DOHH2 (cell line): ENCODE data around the gene PTPRK.

Experiments
- H3F3A ChIP-seq: fragments of 200-600 bp; sonication (generic), shearing (Covaris generic); 2 replicates; pipeline ENCODE4 v1.6.0; 2016; ENCODE audit warnings: antibody characterized with exemption, mild to moderate bottlenecking; ENCODE audit not compliant: control insufficient read depth, insufficient read depth
- H3K27ac ChIP-seq: fragments of 200-600 bp; sonication (generic); 2 replicates; pipeline ENCODE4 v1.5.1; 2014; ENCODE audit warnings: low read depth, mild to moderate bottlenecking, low read length, moderate library complexity
- H3K27me3 ChIP-seq: fragments of 200-600 bp; sonication (generic); 2 replicates; pipeline ENCODE4 v1.6.1; 2014; ENCODE audit warnings: mild to moderate bottlenecking, low read length, mixed read lengths; ENCODE audit not compliant: control insufficient read depth
- H3K36me3 ChIP-seq: fragments of 200-600 bp; sonication (generic); 2 replicates; pipeline ENCODE4 v1.6.1; 2014; ENCODE audit warnings: mild to moderate bottlenecking, low read length, moderate library complexity, mixed read lengths; ENCODE audit not compliant: control insufficient read depth
- H3K4me1 ChIP-seq: fragments of 200-600 bp; sonication (generic); 2 replicates; pipeline ENCODE4 v1.6.1; 2014; ENCODE audit warnings: mild to moderate bottlenecking, low read length, mixed read lengths; ENCODE audit not compliant: control insufficient read depth
- H3K4me2 ChIP-seq: fragments of 200-600 bp; sonication (generic); 2 replicates; pipeline ENCODE4 v1.6.0; 2014; ENCODE audit warnings: mild to moderate bottlenecking, low read length, moderate library complexity
- H3K4me3 ChIP-seq: fragments of 200-600 bp; sonication (generic); 2 replicates; pipeline ENCODE4 v1.5.1; 2014; ENCODE audit warnings: mild to moderate bottlenecking, low read length, mixed read lengths
- H3K79me2 ChIP-seq: fragments of 200-600 bp; sonication (generic); 2 replicates; pipeline ENCODE4 v1.6.1; 2014; ENCODE audit warnings: mild to moderate bottlenecking, low read length, mixed read lengths; ENCODE audit not compliant: control insufficient read depth
- H3K9me2 ChIP-seq: fragments of 200-600 bp; sonication (generic); replicated peaks from 2 replicates; pipeline ENCODE4 v1.6.1; 2014; ENCODE audit warnings: mild to moderate bottlenecking, low read length, mixed read lengths; ENCODE audit not compliant: control insufficient read depth
- H3K9me3 ChIP-seq: fragments of 200-600 bp; sonication (generic); 2 replicates; pipeline ENCODE4 v1.6.1; 2014; ENCODE audit warnings: antibody characterized with exemption, low read length, mixed read lengths; ENCODE audit not compliant: control insufficient read depth, insufficient read depth
- H4K20me1 ChIP-seq: fragments of 200-600 bp; sonication (generic); 2 replicates; pipeline ENCODE4 v1.6.0; 2014; ENCODE audit warnings: low read depth, mild to moderate bottlenecking, antibody characterized with exemption, low read length, moderate library complexity; ENCODE audit not compliant: control insufficient read depth, insufficient read depth
- CTCF ChIP-seq: fragments of 200-600 bp; sonication (generic); IDR thresholded peaks from one replicate; pipeline ENCODE4 v1.5.1; 2014; ENCODE audit warnings: antibody characterized with exemption, mild to moderate bottlenecking, low read depth, low read length; ENCODE audit not compliant: poor library complexity, severe bottlenecking
- EZH2phosphoT487 ChIP-seq: fragments of 200-600 bp; sonication (generic); IDR thresholded peaks from 2 replicates; pipeline ENCODE4 v1.6.1; 2017; ENCODE audit warnings: borderline replicate concordance, mild to moderate bottlenecking, antibody characterized with exemption, low read length, moderate library complexity, mixed read lengths

PTPRK gene

DNA sequence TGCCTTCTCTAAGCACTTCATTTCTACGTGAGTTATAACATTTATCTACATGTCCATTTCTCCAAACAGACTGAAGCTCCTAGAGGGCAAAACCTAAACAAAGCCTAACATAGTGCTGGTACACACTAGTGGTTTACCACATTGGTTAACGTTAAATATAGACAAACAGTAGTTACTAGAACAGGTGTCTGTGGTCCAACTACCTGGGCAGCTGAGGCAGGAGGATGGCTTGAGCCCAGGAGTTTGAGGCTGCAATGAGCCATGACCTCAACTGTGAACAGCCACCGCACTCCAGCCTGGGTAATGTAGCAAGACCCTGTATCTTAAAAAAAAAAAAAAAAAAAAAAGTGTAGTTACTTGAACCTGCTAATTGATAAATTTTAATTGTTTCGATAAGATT lies 26.5 kb downstream of the PTPRK start:
- H3K79me2 ChIP-seq = no peaks in the 10 kb centered on the region
- H3K36me3 ChIP-seq = no peaks in the 10 kb centered on the region
- no peak overlapping the region for H3K27ac ChIP-seq
- H3K4me1 ChIP-seq = no peaks in the 10 kb centered on the region
- H3F3A ChIP-seq = no peaks in the 10 kb centered on the region
- TF ChIP-seq CTCF (no peak), EZH2phosphoT487 (no peak)
- H3K9me2 ChIP-seq = no peaks in the 10 kb centered on the region
- no peaks in the 10 kb centered on the region for H3K27me3 ChIP-seq
- H3K4me2 ChIP-seq = no peak overlapping the region
- no peaks in the 10 kb centered on the region for H4K20me1 ChIP-seq
- H3K4me3 ChIP-seq = no peak overlapping the region
- H3K9me3 ChIP-seq = no peaks in the 10 kb centered on the region

- no peaks in the 10 kb centered on the region for H3K9me3 ChIP-seq
- H3K4me3 ChIP-seq = no peak overlapping the region
- TF ChIP-seq CTCF (no peak), EZH2phosphoT487 (no peak)
- no peaks in the 10 kb centered on the region for H3K27me3 ChIP-seq
- no peaks in the 10 kb centered on the region for H3K9me2 ChIP-seq
- no peak overlapping the region for H3K27ac ChIP-seq
- no peaks in the 10 kb centered on the region for H3K79me2 ChIP-seq
- no peaks in the 10 kb centered on the region for H4K20me1 ChIP-seq
- no peaks in the 10 kb centered on the region for H3F3A ChIP-seq
- H3K4me2 ChIP-seq = no peak overlapping the region
- no peaks in the 10 kb centered on the region for H3K4me1 ChIP-seq
- H3K36me3 ChIP-seq = no peaks in the 10 kb centered on the region
Observed at GRCh38 chr6:128492386-128492785, 28.0 kb downstream of the PTPRK start.

DNA sequence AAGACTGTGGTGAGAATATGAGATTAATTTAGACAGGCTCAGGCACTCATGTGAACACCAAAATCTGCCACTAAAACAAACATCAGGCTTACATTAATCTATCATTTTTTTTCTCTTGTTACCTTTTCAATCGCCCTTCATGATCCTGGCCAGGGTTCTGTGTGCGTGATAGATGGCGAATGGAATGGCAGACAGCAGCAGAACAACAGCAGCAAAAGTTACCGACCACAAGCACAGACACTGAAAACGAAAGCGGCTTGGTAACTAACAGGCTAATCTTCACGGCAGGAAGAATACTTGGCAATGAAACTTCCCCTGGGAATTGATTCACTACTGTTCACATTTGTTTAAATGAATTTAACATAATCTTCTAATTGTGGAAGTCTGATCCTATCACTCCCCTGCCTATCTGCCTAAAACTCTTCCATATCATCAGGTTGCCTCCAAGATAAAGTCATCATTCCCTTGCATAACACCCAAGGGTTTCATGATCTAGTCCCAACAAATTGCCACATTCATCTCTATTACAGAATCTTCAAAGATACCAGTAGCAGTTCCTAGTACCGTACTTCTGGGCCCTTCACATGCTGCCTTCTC lies 28.7 kb downstream of the PTPRK start:
- no peaks in the 10 kb centered on the region for H3K9me2 ChIP-seq
- no peaks in the 10 kb centered on the region for H3K36me3 ChIP-seq
- H3K4me2 ChIP-seq = no peak overlapping the region
- H3F3A ChIP-seq = no peaks in the 10 kb centered on the region
- no peak overlapping the region for H3K27ac ChIP-seq
- TF ChIP-seq CTCF (no peak), EZH2phosphoT487 (no peak)
- no peak overlapping the region for H3K4me3 ChIP-seq
- no peaks in the 10 kb centered on the region for H3K9me3 ChIP-seq
- no peaks in the 10 kb centered on the region for H3K79me2 ChIP-seq
- no peaks in the 10 kb centered on the region for H3K27me3 ChIP-seq
- H3K4me1 ChIP-seq = no peaks in the 10 kb centered on the region
- no peaks in the 10 kb centered on the region for H4K20me1 ChIP-seq
